ES-I3 (cell line): ENCODE data around the gene CMIP.
A peak's percentile ranks its signal among the peaks of the same experiment; 100 is the strongest.
"Not testable (repeated sequence)": the region's sequence is repeated elsewhere in the genome, so short reads cannot be mapped to it uniquely, and the experiment has no call there.

ENCODE experiments used
- H3K36me3 ChIP-seq: 2 replicates; pipeline ENCODE4 v1.6.1; 2013; ENCODE audit warnings: mild to moderate bottlenecking, low read length, control low read depth, moderate library complexity; ENCODE audit not compliant: insufficient read depth
- H3K4me1 ChIP-seq: 2 replicates; pipeline ENCODE4 v1.6.1; 2013; ENCODE audit warnings: mild to moderate bottlenecking, control low read depth, low read length; ENCODE audit not compliant: insufficient read depth
- H3K9ac ChIP-seq: 2 replicates; pipeline ENCODE4 v1.6.1; 2013; ENCODE audit warnings: low read depth, mild to moderate bottlenecking, low read length, moderate library complexity
- H3K9me3 ChIP-seq: 2 replicates; pipeline ENCODE4 v1.6.1; 2013; ENCODE audit warnings: mild to moderate bottlenecking, low read length, moderate library complexity; ENCODE audit not compliant: control insufficient read depth, insufficient read depth

CMIP gene

DNA sequence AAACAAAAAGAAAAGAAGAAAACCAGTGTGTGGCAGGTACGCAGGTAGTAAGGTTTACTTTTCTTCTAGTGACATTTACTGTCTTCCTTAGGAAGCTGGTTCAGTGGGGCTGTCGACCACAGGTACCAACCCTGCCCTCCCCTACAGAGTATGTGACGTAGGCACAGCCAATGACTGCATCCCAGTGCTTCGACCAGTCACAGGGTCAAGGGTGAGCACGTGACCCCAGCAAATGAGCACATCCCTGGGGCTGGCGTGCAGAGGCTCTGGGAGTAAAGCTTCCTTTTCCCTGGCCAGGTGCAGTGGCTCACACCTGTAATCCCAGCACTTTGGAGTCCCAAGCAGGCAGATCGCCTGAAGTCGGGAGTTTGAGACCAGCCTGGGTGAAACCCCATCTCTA lies 295.6 kb downstream of the CMIP start:
- Histone ChIP-seq H3K4me1 (no peaks in the 10 kb centered on the region), H3K9me3 (no peaks in the 10 kb centered on the region), H3K9ac (no peak overlapping the region), H3K36me3 (no peaks in the 10 kb centered on the region)

DNA sequence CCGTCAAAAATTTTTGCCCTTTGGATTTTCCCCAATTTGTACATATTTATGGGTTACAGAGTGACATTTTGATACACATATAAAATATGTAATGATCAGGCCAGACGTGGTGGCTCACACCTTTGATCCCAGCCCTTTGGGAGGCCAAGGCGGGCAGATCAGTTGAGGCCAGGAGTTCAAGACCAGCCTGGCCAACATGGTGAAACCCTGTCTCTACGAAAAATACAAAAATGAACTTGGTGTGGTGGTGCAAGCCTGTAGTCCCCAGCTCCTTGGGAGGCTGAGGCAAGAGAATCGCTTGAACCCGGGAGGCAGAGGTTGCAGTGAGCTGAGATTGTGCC lies 296.8 kb downstream of the CMIP start:
- H3K4me1 ChIP-seq, H3K9me3 ChIP-seq, H3K9ac ChIP-seq, H3K36me3 ChIP-seq: not testable (repeated sequence)

- Histone ChIP-seq H3K9me3 (no peaks in the 10 kb centered on the region), H3K36me3 (no peaks in the 10 kb centered on the region), H3K9ac (no peak overlapping the region), H3K4me1 (peaks cover 12% of the 10 kb centered on the region; the same call in 1 of the 2 replicates)
These were observed 299.8 kb downstream of the CMIP start for GRCh38 chr16:81744385-81744784.

DNA sequence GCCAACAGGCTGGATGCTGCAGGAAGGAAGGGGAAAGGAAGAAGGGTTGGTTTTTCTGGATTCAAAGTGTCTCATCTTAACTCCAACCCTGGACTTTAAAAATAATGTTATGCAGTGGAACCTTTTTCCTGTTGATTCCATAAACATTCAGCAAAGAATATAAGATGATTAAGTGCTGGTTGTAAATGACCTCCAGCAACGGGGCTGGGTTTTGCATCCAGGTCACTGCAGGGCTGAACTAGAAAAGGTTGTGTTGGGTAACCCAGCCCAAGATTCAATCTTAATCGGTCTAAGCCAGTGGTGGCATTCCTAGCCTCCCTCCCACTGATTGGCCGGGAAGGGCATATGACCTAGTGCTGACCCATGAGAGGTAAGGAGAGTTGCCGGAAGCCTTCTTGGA lies 300.3 kb downstream of the CMIP start:
- Histone ChIP-seq H3K9ac (no peak overlapping the region), H3K4me1 (peaks cover 12% of the 10 kb centered on the region; the same call in 1 of the 2 replicates), H3K9me3 (no peaks in the 10 kb centered on the region), H3K36me3 (no peaks in the 10 kb centered on the region)

- Histone ChIP-seq H3K9ac (peak overlapping the region; percentile 64; the same call in 1 of the 2 replicates), H3K9me3 (no peaks in the 10 kb centered on the region), H3K36me3 (no peaks in the 10 kb centered on the region), H3K4me1 (peaks cover 12% of the 10 kb centered on the region; the same call in 1 of the 2 replicates)
These were observed 301.3 kb downstream of the CMIP start for GRCh38 chr16:81745704-81746558.

GRCh38 chr16:81746566-81746965 lies 302.0 kb downstream of the CMIP start:
- no peaks in the 10 kb centered on the region for H3K36me3 ChIP-seq
- no peaks in the 10 kb centered on the region for H3K9me3 ChIP-seq
- H3K9ac ChIP-seq = peak overlapping the region; percentile 64; the same call in 1 of the 2 replicates

GRCh38 chr16:81748476-81749198 lies 304.0 kb downstream of the CMIP start:
- H3K9me3 ChIP-seq = no peaks in the 10 kb centered on the region
- H3K9ac ChIP-seq = no peak overlapping the region
- H3K4me1 ChIP-seq = peaks cover 15% of the 10 kb centered on the region; the same call in 1 of the 2 replicates
- no peaks in the 10 kb centered on the region for H3K36me3 ChIP-seq

More at GRCh38 chr16:81746566-81746965, 302.0 kb downstream of the CMIP start:
- H3K4me1 ChIP-seq = peaks cover 12% of the 10 kb centered on the region; the same call in 1 of the 2 replicates

DNA sequence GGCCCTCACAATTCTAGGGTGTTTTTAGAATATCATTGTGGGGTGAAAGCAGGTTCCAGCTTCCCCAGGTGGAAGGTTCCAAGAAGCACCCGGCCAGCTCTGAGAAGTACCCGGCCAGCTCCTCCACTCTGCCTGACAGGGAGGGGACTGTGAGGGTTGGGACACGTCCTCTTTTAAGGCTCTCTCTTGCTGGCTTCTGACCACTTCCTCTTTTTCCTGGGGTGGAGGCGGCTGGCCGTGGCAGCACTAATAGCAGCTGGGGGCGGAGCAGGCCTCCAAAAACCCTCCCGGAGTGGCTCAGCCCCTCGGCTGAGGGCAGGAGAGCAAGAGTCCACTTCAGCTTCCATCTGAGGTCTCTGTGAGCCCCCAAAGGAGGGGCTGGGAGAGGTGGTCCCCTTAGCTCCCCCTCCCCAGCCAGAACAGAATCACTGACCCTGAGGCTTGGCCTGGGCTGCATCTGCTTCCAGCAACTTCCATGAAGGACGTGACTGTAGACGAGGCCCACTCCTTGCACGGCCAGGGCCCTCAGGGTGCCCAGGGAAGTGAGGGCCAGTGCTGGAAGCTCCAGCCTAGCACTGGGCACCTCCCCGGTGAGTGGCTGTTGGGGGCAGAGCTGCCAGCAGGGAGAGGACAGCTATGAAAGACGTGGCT lies 307.7 kb downstream of the CMIP start:
- no peaks in the 10 kb centered on the region for H3K9me3 ChIP-seq
- peaks cover 15% of the 10 kb centered on the region; the same call in 1 of the 2 replicates for H3K4me1 ChIP-seq
- H3K9ac ChIP-seq = no peak overlapping the region
- H3K36me3 ChIP-seq = no peaks in the 10 kb centered on the region

DNA sequence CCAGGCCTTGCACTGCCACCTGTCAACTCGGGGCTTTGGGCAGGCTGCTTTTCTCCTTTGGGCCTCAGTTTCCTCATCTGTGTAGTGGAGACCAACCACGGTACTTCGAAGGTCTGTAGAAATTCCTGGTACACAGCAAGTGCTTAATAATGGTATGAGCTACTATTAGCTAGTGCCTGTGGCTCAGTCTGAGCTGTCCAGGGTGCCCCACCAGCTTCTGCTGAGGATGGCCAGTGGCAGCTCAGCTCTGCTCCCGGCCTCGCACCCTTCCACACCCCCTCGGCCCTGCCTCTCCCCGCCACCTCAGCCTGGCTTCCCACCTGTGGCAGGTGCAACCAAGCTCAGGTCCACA lies 308.2 kb downstream of the CMIP start:
- Histone ChIP-seq H3K4me1 (peaks cover 15% of the 10 kb centered on the region; the same call in 1 of the 2 replicates), H3K9me3 (no peaks in the 10 kb centered on the region), H3K36me3 (no peaks in the 10 kb centered on the region), H3K9ac (no peak overlapping the region)

DNA sequence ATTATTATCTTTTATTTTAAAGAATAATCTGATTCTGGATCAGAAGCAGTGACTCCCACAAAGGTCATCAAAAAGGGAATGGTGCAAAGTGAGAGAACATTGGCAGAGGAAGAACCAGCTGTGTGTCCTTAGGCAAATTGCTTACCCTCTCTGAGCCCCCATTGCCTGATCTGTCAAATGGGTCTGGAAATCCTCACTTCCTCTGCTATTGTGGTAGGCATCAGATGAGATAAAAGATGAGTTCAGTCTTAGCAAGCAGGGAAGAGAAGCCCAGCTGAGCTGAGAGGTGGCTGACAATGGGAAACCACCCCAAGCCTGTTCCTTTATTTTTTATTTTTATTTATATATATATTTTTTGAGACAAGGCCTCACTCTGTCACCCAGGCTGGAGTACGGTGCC lies 310.2 kb downstream of the CMIP start:
- Histone ChIP-seq H3K4me1 (peaks cover 3% of the 10 kb centered on the region; the same call in 1 of the 2 replicates), H3K9ac (no peak overlapping the region), H3K9me3 (no peaks in the 10 kb centered on the region), H3K36me3 (no peaks in the 10 kb centered on the region)

DNA sequence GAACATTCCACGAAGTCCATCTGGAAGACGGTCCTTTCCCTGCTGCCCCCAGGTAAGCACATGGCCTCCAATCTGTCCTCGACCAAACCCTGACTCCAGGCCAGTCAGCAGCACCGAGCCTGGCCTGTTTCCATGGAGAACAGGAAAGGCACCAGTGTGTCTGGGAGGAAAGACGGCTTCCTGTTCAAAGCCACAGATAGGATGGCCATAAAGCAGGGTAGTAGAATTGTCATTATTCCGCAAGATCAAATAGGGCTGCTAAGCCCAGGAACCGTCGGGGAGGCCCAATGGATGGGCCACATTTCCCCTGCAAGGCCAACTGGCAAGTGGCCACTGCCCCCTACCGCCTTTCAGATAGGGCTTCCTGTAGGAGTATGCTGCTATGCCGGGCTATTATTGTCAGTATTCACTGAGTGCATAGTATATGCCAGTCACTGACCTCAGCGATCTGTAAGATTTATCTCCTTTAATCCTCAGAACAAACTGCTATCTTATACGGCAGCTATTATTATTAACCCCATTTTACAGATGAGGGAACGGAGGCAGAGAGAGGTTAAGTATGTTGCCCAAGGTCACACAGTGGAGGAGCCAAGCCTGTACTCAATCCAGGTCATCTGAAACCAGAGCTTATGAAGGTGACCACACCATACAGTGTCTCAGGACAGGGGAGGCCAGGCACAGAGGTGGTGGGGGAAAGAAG lies 311.5 kb downstream of the CMIP start:
- no peaks in the 10 kb centered on the region for H3K9me3 ChIP-seq
- no peaks in the 10 kb centered on the region for H3K36me3 ChIP-seq
- H3K9ac ChIP-seq = no peak overlapping the region
- H3K4me1 ChIP-seq = peaks cover 3% of the 10 kb centered on the region; the same call in 1 of the 2 replicates

DNA sequence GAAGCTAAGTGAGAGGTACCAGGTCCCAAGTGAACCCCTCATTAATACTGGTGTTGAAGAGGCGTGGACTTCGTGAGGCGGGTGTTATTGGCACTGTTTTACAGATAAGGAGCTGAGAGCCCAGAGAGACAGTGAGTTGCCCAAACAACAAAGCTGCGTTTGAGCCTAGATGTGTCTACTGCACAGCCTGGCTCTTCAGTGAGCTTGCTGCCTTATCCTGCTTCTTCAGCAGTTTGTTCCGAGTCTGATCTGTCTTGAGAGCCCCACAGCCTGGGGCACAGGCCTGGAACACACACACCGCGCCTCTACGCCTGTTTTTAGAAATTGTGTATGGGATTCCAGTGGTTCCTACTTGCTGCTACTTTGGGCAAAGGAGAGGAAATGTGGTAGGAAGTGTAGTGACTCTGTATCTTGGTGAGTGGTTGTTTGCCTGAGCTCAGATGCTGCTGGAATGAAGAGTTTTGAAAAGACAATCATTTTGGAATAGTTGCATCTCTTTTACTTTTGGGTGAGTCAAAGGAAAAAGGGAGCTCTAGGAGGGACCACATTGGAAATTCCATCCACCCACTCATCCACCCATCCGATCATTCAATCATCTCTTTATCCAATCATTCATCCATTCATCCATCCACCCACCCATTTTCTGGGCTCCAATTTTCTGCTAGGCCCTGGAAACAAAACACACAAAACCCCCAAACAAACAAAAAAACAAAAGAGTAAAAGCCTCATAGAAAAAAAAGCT lies 312.2 kb downstream of the CMIP start:
- Histone ChIP-seq H3K9ac (no peak overlapping the region), H3K9me3 (no peaks in the 10 kb centered on the region), H3K4me1 (peaks cover 3% of the 10 kb centered on the region; the same call in 1 of the 2 replicates), H3K36me3 (no peaks in the 10 kb centered on the region)

GRCh38 chr16:81758376-81758775 lies 313.8 kb downstream of the CMIP start:
- Histone ChIP-seq H3K9ac (no peak overlapping the region), H3K9me3 (no peaks in the 10 kb centered on the region), H3K4me1 (no peaks in the 10 kb centered on the region), H3K36me3 (no peaks in the 10 kb centered on the region)
